GM08714 (cell line): ENCODE data around the gene PARP3.

ENCODE experiments used
- H3K4me3 ChIP-seq: fragments of 200-500 bp; sonication (Bioruptor generic); 2 replicates; pipeline ENCODE4 v1.5.1; 2014; ENCODE audit warnings: mild to moderate bottlenecking, low read length, inconsistent platforms
- ZNF274 ChIP-seq: IDR thresholded peaks from 2 replicates; pipeline ENCODE4 v1.6.1; 2012; ENCODE audit warnings: mild to moderate bottlenecking, low read depth, low read length

The PARP3 gene

DNA sequence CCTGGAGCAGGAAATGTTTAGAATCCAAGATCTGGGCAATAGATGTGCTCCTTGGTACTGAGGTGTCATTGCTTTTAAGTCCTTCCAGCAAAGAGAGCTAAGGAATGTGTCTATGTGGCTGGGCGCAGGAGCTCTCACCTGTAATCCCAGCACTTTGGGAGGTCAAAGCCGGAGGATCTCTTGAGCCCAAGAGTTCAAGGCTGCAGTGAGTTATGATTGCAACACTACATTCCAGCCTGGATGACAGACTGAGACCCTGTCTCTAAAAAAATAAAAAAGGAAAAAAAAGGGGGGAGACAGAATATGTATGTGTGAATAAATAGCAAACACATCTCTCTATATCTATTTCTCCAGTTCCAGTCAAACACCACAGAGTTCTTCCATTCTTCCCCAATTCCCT lies 8.7 kb downstream of the PARP3 start:
- TF ChIP-seq ZNF274 = no peak
- no peak overlapping the region for H3K4me3 ChIP-seq

GRCh38 chr3:51953445-51953844 lies 11.3 kb downstream of the PARP3 start:
- no peak for TF ChIP-seq ZNF274
- no peak overlapping the region for H3K4me3 ChIP-seq

DNA sequence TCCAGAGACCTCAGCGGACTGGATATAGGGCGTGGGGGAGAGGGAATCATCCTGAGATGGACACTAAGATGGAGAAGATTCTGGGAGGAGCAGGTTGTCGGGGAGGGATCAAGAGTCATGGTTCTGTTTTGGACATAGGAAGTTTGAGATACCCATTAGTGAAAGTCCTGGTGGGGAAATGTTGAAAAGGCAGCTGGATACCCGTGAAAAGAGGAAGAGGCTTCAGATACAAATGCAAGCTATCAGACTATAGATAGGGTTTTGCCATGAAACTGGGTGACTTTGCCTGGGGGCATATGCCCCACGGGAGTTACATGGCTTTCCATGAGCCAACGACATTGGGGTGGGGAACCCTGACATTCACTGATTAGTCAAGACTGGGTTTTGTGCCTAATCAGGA lies 11.9 kb downstream of the PARP3 start:
- no peak overlapping the region for H3K4me3 ChIP-seq
- TF ChIP-seq ZNF274 = no peak

- H3K4me3 ChIP-seq = no peak overlapping the region
- no peak for TF ChIP-seq ZNF274
These were observed 12.6 kb downstream of the PARP3 start for GRCh38 chr3:51954713-51955112.

GRCh38 chr3:51955175-51955892 lies 13.2 kb downstream of the PARP3 start, which contains the start of gene GPR62:
GPR62 (plus strand) TSS chr3:51955381; CDS start chr3:51955653, 272 bp downstream.
- no peak within 1 kb of the TSS; the same call in 1 of the 2 replicates for H3K4me3 ChIP-seq
- TF ChIP-seq ZNF274 = no peak

GRCh38 chr3:51955893-51956770 lies 14.0 kb downstream of the PARP3 start:
- TF ChIP-seq ZNF274 = no peak
- H3K4me3 ChIP-seq = no peak overlapping the region; the same call in 1 of the 2 replicates

- no peak overlapping the region for H3K4me3 ChIP-seq
- TF ChIP-seq ZNF274 = no peak
These were observed 15.5 kb downstream of the PARP3 start for GRCh38 chr3:51957520-51958205.

DNA sequence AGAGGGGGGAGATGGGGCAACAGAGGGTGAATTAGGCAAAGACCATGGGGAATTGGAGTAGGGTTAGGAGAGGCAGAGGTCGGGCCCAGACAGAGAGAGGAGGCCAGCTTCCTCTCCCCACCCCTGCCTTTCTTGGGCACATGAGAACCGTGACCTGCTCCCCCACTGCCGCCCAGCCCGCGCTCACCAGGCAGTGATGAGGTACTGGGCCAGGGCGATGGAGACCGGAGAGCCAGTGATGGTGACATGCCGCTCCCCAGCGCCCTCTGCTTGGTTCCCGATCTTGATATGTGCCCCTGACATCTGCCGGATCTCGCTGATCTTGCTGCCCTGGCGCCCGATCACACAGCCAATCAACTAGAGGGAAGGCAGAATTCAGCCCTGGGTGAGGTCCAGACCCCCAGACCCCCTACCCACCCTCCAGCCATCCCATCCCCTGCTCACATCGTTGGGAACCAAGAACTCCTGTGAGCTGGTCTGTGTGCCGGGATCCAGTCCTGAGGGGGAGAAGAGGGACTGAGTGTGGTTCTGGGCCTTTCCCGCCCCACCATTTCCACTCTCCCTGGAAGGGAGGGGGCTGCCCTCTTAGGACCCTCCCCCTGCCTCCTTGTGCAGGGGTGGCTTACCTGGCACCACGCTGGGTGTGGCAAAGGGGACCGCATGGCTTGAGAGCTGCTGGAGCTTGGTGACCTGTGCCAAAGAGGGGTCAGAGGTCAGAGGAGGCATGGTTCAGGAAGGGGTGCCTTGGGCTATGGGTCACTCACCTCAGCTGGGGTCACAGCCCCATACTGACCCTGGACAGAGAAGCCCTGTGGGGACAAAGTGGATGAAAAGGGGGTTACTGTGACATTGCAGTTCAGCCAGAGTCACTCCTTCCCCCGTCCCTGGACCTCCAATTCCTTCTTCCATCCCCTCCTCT lies 16.7 kb downstream of the PARP3 start:
- no peak overlapping the region for H3K4me3 ChIP-seq
- no peak for TF ChIP-seq ZNF274

- no peak overlapping the region for H3K4me3 ChIP-seq
- TF ChIP-seq ZNF274 = no peak
These were observed 17.5 kb downstream of the PARP3 start for GRCh38 chr3:51959651-51960050.

DNA sequence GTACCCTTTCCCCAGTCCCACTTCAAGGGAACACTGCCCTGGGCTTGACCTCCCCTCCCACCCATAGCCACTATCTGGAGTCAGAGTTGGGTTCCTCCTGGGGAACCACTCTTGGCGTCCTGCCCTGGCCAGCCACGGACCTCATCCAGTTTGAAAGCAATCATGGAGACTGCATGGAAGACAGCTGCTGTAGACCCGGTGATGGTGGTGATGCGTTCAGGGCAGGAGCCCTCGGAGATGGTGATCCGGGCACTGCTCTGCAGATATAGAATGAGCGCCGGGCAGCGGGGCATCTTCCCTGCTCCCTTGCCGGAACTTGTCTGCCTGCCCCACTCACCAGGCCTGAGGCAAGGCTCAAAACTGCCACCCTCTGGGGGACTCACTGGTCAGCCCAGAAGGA lies 18.2 kb downstream of the PARP3 start:
- no peak overlapping the region for H3K4me3 ChIP-seq
- no peak for TF ChIP-seq ZNF274

- H3K4me3 ChIP-seq = no peak overlapping the region
- no peak for TF ChIP-seq ZNF274
These were observed 18.8 kb downstream of the PARP3 start for GRCh38 chr3:51961011-51961410.

DNA sequence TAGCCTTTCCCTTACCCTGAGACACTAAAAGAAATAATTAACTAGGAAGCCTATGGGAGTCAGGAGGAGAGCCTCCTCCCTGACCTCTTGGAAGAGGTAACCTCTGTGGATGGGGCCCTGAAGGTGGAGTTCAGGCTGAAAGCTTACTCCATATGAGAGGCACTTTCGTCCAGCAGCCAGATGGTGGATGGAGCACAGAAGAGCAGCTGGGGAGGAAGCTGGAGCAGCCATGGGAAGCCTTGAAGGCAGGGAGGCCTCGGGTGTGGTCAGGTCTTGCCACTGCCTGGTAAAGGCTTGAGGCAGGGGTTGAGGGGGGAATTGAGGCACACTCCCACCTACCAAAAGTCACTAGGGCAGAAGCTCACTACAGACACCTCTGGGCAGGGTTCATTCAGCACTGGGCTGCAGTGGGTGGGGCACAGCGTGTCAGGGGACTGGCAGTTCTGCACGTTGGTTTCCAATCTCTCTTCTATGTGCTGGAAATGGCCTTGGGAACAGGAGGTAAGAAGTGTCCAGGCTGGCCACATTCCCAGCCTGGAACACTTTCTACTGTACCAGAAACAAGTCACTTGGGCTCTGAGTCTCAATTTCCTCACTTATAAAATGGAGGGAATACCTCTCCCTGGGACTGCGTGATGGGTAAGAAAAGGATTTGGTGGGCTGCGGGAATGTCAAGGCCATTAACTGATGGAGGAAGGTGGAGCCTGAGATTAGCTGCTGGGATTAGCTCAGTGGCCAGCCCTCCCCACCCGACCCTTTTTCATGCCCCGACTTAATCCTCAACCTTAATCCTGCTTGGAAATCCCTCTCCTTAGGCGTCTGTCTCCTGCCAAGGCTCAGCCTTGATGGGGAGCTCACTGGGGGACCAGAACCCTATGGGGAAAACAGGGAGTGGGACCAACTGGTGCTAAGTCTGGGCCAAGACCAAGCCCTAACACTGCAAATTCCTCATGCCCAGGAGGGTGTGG lies 19.7 kb downstream of the PARP3 start:
- H3K4me3 ChIP-seq = no peak overlapping the region
- no peak for TF ChIP-seq ZNF274

DNA sequence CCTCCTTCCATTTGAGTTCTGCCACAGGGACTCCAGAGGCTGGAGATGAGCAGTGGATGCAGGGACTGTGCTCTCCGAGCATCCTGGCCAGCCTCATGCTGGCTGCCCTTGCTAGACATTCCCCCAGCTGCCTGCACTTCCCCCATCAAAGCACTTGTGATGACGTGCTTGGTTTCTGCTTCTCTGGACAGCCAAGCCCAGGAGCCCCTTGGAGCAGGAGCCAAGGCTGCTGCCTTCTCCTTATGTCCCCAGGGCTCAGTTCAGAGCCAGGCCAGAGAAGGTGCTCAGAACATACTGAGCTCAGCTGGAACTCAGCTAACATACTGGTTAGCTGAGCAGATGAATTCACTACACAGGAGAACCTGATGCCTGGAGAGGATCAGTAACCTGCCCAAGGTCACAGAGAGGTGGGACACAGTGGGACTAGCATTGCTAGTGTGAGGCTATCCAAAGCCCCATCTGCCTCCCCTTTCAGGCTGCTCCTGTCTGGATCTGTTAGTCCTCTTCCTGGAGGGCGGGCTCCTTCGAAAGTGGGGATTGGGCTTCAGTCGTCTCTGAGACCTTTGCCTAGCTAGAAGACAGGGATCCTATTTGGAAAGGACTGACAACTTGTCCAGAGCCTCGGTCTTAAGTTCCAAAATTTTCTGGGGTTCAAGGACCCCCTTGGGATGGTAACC lies 20.8 kb downstream of the PARP3 start:
- H3K4me3 ChIP-seq = no peak overlapping the region
- no peak for TF ChIP-seq ZNF274
